ENCODE measurements around the gene WNT7A.

The WNT7A gene

GRCh38 chr3:13846238-13846637 lies 33.6 kb downstream of the WNT7A start:
- H3K4me3 ChIP-seq (ENCODE audit: low read depth, low read length): no peak overlapping the region
- no peak for TF ChIP-seq CTCF (conservative IDR thresholded peaks at IDR 0.05; ENCODE audit: low read depth, low read length)
- no peak for DNase-seq (ENCODE audit: low read depth)

GRCh38 chr3:13845806-13846205 lies 34.1 kb downstream of the WNT7A start:
- DNase-seq (ENCODE audit: low read depth): no peak
- no peak for TF ChIP-seq CTCF (conservative IDR thresholded peaks at IDR 0.05; ENCODE audit: low read depth, low read length)

GRCh38 chr3:13844911-13845310 lies 35.0 kb downstream of the WNT7A start:
- H3K4me3 ChIP-seq (ENCODE audit: low read depth, low read length): no peak overlapping the region
- no peak for DNase-seq (ENCODE audit: low read depth)
- no peak for TF ChIP-seq CTCF (conservative IDR thresholded peaks at IDR 0.05; ENCODE audit: low read depth, low read length)

More at GRCh38 chr3:13845806-13846205, 34.1 kb downstream of the WNT7A start:
- H3K4me3 ChIP-seq (ENCODE audit: low read depth, low read length): no peak overlapping the region

- no peak overlapping the region for H3K4me3 ChIP-seq (ENCODE audit: low read depth, low read length)
- DNase-seq (ENCODE audit: low read depth): no peak
- TF ChIP-seq CTCF (conservative IDR thresholded peaks at IDR 0.05; ENCODE audit: low read depth, low read length): no peak
Observed at GRCh38 chr3:13844286-13844685, 35.6 kb downstream of the WNT7A start.

GRCh38 chr3:13843351-13843750 lies 36.5 kb downstream of the WNT7A start:
- no peak overlapping the region for H3K4me3 ChIP-seq (ENCODE audit: low read depth, low read length)
- DNase-seq (ENCODE audit: low read depth): no peak
- TF ChIP-seq CTCF (conservative IDR thresholded peaks at IDR 0.05; ENCODE audit: low read depth, low read length): no peak

GRCh38 chr3:13842226-13842625 lies 37.6 kb downstream of the WNT7A start:
- TF ChIP-seq CTCF (conservative IDR thresholded peaks at IDR 0.05; ENCODE audit: low read depth, low read length): no peak
- H3K4me3 ChIP-seq (ENCODE audit: low read depth, low read length): no peak overlapping the region
- DNase-seq (ENCODE audit: low read depth): no peak

GRCh38 chr3:13841826-13842225 lies 38.0 kb downstream of the WNT7A start:
- TF ChIP-seq CTCF (conservative IDR thresholded peaks at IDR 0.05; ENCODE audit: low read depth, low read length): no peak
- DNase-seq (ENCODE audit: low read depth): no peak
- H3K4me3 ChIP-seq (ENCODE audit: low read depth, low read length): no peak overlapping the region

Measured in choroid plexus epithelial cell (primary cell).